ENCODE measurements around the gene UBE2E1. TPM values are rescaled to one million over a fixed set of nuclear protein-coding genes. Genes with fewer than 3 reads are reported as not detected.
"Not testable (repeated sequence)": the region's sequence is repeated elsewhere in the genome, so short reads cannot be mapped to it uniquely, and the experiment has no call there.

Gene UBE2E1
- total RNA-seq, 2 experiments from 2014 or later: 54.0 to 54.9 TPM

DNA sequence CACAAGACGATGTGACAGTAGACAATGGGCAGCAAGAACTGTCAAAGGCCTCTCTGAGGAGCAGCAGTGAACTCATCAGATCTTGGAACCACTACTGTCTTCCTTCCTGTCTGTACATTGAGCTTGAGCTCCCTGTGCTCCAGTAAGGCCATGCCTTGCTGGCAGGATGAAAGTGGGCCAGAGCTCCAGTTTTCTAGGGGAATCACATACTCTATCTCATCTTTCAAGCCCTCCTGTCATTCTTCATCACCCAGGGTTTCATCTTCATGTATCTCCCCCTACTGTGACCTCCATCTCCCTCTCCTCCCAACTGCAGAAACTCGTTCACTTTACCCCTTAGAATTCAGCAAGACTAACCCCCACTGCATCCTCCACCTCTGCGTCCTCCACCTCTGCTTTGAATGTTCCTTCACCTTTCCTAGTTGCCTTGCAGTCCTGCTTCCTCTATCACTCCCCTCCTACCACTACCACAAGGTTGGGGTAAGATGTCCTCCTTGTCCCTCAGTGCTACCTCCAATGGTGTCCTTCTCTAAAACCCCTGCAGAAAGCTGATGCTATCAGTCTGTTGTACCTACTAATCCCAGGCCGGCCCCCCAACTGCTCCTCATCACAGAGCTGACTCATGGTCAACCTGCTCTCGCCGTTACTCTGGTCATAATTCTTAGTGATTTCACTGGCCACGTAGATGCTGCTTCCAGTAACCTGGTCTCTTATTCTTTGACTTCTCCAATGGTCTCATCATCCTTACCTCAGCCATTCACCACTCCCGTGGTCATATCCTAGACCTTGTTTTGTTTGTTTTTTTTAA lies 88.7 kb downstream of the UBE2E1 start:
- ChIA-PET POLR2A (interaction anchor here (6.5 kb wide), 1 partner anchor 23 kb away, joined by 28 read pairs; the partner anchor contains the start of genes NKIRAS1 and RPL15), CTCF (interaction anchor here (0.6 kb wide), 1 partner anchor 28 kb away, joined by 3 read pairs; no protein-coding TSS in a partner anchor)
- ATAC-seq (no peak), DNase-seq (no peak)
- Mint-ChIP-seq H3K27me3 (ENCODE audit: low read depth) (no peaks in the 10 kb centered on the region), H3K4me3 (no peak overlapping the region), H3K36me3 (ENCODE audit: low read depth) (peaks cover 17% of the 10 kb centered on the region), H3K27ac (peak overlapping the region; percentile 6), H3K4me1 (ENCODE audit: low read depth) (no peaks in the 10 kb centered on the region), H3K9me3 (ENCODE audit: insufficient read depth) (no peaks in the 10 kb centered on the region)

DNA sequence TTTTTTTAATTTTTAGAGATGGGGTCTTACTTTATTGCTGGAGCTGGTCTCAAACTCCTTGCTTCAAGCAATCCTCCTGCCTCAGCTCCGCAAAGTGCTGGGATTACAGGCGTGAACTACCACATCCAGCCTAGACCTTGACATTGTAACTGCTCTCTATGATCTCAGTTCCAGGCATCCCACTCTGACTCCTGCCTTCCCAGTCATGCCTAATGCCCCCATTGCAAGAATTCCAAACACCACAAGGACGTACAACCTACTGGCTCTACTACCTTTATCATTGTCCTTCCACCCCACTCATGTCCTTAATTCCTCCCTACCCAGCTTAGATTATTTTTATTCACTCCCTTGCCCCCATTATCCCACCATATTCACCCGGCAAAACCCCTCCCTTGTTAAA lies 89.4 kb downstream of the UBE2E1 start:
- ATAC-seq (no peak), DNase-seq (no peak)
- Mint-ChIP-seq H3K27me3 (ENCODE audit: low read depth) (no peaks in the 10 kb centered on the region), H3K27ac (no peak overlapping the region), H3K9me3 (ENCODE audit: insufficient read depth) (no peaks in the 10 kb centered on the region), H3K4me3 (no peak overlapping the region), H3K4me1 (ENCODE audit: low read depth) (no peaks in the 10 kb centered on the region), H3K36me3 (ENCODE audit: low read depth) (peaks cover 19% of the 10 kb centered on the region)
- ChIA-PET CTCF (no interaction called here), POLR2A (interaction anchor here (6.5 kb wide), 1 partner anchor 22 kb away, joined by 28 read pairs; the partner anchor contains the start of genes NKIRAS1 and RPL15)

DNA sequence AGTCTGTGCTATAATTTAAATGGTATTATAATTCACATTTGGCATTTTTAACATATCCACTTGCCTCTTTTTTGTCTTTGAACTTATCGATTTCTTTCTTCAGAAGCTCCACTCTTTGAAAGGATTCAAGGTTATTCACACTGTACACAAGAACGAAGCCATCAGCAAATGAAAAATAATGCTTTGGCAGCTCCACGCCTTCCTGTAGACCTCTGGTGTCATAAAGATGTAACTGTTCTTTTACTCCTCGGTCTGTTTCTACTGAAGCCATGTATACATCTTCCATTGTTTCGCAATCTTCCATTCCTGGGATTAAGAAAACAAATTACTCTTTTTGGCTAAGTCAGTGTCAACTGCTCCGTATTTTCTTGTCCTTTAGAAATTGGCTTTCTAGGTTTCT lies 95.0 kb downstream of the UBE2E1 start:
- Mint-ChIP-seq H3K36me3 (ENCODE audit: low read depth) (peaks cover 23% of the 10 kb centered on the region), H3K4me1 (ENCODE audit: low read depth) (no peaks in the 10 kb centered on the region), H3K27ac (no peak overlapping the region), H3K27me3 (ENCODE audit: low read depth) (no peaks in the 10 kb centered on the region), H3K4me3 (no peak overlapping the region), H3K9me3 (ENCODE audit: insufficient read depth) (no peaks in the 10 kb centered on the region)
- no peak for ATAC-seq
- no peak for DNase-seq
- ChIA-PET POLR2A (no interaction called here), CTCF (interaction anchor here (1.0 kb wide), 1 partner anchor 10 kb away, joined by 4 read pairs; no protein-coding TSS in a partner anchor)

DNA sequence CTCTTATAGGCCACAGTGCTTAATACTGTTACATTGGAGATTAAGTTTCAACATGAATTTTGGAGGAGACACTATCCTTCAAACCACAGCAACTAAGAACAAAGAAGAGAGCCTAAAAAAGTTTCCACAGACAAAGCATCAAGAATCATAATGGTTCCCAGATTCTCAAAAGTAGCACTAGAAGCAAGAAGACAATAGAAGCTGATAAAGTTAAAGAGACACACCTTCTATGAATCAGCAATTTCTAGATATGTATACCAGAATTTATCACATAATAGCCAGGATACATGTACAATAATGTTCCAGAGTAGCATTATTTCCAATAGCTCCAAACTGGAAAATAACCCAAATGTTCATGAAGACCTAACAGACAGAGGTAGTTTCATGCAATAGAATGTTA lies 98.8 kb downstream of the UBE2E1 start:
- H3K27me3 Mint-ChIP-seq (ENCODE audit: low read depth): no peaks in the 10 kb centered on the region
- H3K4me3 Mint-ChIP-seq: no peak overlapping the region
- H3K4me1 Mint-ChIP-seq (ENCODE audit: low read depth): no peaks in the 10 kb centered on the region
- no peaks in the 10 kb centered on the region for H3K9me3 Mint-ChIP-seq (ENCODE audit: insufficient read depth)
- DNase-seq (no peak), ATAC-seq (no peak)
- no peak overlapping the region for H3K27ac Mint-ChIP-seq
- POLR2A ChIA-PET: no interaction called here
- H3K36me3 Mint-ChIP-seq (ENCODE audit: low read depth): peaks cover 14% of the 10 kb centered on the region
- CTCF ChIA-PET: no interaction called here

DNA sequence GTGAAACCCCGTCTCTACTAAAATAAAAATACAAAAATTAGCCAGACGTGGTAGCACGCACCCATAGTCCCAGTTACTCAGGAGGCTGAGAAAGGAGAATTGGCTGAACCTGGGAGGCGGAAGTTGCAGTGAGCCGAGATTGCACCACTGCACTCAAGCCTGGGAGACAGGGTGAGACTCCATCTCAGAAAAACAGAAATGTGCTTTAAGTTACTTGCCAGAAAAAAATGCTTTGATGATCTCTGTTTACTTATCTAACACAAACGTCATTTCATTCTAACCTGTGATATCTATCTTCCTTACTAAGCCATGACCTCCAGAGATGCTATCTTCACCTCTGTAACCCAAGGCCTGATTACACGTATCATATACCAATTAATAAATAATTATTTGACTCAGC lies 103.6 kb downstream of the UBE2E1 start:
- ChIA-PET CTCF (interaction anchor here (3.9 kb wide), 1 partner anchor 20 kb away, joined by 9 read pairs; no protein-coding TSS in a partner anchor), POLR2A (no interaction called here)
- Mint-ChIP-seq H3K9me3 (ENCODE audit: insufficient read depth) (no peaks in the 10 kb centered on the region), H3K36me3 (ENCODE audit: low read depth) (peaks cover 8% of the 10 kb centered on the region), H3K27me3 (ENCODE audit: low read depth) (no peaks in the 10 kb centered on the region), H3K27ac (no peak overlapping the region), H3K4me1 (ENCODE audit: low read depth) (no peaks in the 10 kb centered on the region), H3K4me3 (no peak overlapping the region)
- DNase-seq (no peak), ATAC-seq (no peak)

DNA sequence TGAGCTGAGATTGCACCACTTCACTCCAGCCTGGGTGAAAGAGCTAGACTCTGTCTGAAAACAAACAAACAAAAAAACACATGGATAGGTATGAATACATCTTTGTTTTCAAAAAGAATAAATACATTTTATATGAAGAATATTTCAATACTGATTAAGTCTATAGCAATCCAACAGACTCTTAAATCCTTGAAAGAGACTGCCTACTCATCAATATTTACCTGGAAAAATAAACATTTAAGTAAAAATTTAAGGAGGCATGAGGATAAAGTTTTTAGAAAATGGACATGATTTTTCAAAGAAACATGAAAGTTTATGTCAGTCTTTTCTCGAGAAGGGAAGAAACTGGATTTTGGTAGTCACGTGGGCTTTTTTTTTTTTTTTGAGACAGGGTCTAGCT lies 105.6 kb downstream of the UBE2E1 start:
- DNase-seq (no peak), ATAC-seq (no peak)
- no peak overlapping the region for H3K4me3 Mint-ChIP-seq
- ChIA-PET CTCF (interaction anchor here (3.9 kb wide), 1 partner anchor 22 kb away, joined by 9 read pairs; no protein-coding TSS in a partner anchor), POLR2A (no interaction called here)
- H3K9me3 Mint-ChIP-seq (ENCODE audit: insufficient read depth): no peaks in the 10 kb centered on the region
- no peak overlapping the region for H3K27ac Mint-ChIP-seq
- peaks cover 2% of the 10 kb centered on the region for H3K36me3 Mint-ChIP-seq (ENCODE audit: low read depth)
- peaks cover 18% of the 10 kb centered on the region for H3K4me1 Mint-ChIP-seq (ENCODE audit: low read depth)
- H3K27me3 Mint-ChIP-seq (ENCODE audit: low read depth): peaks cover 5% of the 10 kb centered on the region

DNA sequence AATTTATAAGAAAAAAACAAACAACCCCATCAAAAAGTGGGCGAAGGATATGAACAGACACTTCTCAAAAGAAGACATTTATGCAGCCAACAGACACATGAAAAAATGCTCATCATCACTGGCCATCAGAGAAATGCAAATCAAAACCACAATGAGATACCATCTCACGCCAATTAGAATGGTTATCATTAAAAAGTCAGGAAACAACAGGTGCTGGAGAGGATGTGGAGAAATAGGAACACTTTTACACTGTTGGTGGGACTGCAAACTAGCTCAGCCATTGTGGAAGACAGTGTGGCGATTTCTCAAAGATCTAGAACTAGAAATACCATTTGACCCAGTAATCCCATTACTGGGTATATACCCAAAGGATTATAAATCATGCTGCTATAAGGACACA lies 106.6 kb downstream of the UBE2E1 start:
- H3K36me3 Mint-ChIP-seq (ENCODE audit: low read depth); ATAC-seq; H3K4me3 Mint-ChIP-seq; POLR2A ChIA-PET; DNase-seq; H3K9me3 Mint-ChIP-seq (ENCODE audit: insufficient read depth); H3K27me3 Mint-ChIP-seq (ENCODE audit: low read depth): not testable (repeated sequence)
- Mint-ChIP-seq H3K27ac (peak overlapping the region; percentile 26), H3K4me1 (ENCODE audit: low read depth) (peaks cover 18% of the 10 kb centered on the region)
- CTCF ChIA-PET: interaction anchor here (3.9 kb wide), 1 partner anchor 23 kb away, joined by 9 read pairs; no protein-coding TSS in a partner anchor

DNA sequence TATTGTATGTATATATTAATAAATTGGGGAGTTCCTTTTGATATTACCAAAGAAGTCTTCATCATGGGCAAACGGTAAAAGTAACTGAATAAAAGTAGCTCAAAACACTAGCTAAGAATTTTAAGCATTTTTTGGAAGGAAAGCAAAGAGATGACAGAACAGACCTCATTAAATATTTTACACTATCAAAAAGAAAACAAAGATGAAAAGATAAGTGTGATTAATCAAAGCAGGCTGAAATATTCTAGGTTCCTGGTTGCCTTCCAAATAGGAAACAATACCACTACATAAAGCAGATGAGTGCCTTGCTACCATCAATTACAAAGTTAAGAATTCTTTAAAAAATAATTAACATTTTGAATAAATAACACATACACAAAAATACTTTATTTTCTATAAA lies 107.4 kb downstream of the UBE2E1 start:
- H3K4me1 Mint-ChIP-seq (ENCODE audit: low read depth): peaks cover 22% of the 10 kb centered on the region
- peaks cover 5% of the 10 kb centered on the region for H3K27me3 Mint-ChIP-seq (ENCODE audit: low read depth)
- H3K27ac Mint-ChIP-seq: no peak overlapping the region
- ATAC-seq: no peak
- H3K9me3 Mint-ChIP-seq (ENCODE audit: insufficient read depth): no peaks in the 10 kb centered on the region
- CTCF ChIA-PET: interaction anchor here (1.2 kb wide), 1 partner anchor 25 kb away, joined by 3 read pairs; no protein-coding TSS in a partner anchor
- no peak for DNase-seq
- no peak overlapping the region for H3K4me3 Mint-ChIP-seq
- peaks cover 14% of the 10 kb centered on the region for H3K36me3 Mint-ChIP-seq (ENCODE audit: low read depth)
- POLR2A ChIA-PET: no interaction called here

DNA sequence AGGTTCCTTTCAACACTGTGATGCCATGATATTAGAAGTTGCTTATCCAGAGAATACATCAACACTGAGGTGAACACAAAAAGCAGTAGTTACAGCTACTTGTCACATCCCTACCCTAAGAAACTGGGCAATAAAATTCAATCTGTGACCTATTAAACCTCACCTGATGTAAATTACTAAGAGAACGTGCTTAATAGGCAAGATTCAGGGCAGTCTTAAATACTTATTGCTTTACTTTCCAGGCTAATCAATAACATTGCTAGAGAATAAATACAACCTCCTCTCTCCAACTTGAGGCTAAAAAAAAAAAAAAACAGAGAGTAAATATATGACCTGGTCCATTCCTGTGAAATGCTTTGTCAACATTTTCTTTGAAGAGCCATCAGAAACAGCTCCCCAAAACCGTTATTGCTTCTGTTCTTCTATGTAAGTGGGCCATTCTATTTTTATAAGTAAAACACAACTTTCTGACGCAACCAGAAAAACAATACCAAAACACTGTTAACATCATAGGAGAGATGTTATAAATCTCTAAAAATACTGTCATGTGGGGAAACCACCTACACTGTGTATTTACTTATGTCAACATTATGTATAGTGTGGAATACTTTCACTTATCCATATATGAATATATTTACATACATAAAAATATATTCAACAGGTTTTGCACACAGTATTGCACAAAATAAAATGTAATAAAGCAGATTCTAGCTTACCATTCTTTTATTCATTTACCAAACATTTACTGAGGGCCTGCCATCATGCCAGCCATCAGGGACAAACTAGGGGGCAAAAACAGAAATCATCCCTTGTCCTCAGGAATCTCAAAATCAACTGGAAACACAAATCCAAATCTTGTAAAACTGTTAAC lies 108.4 kb downstream of the UBE2E1 start:
- no peak overlapping the region for H3K27ac Mint-ChIP-seq
- no peak overlapping the region for H3K4me3 Mint-ChIP-seq
- no peaks in the 10 kb centered on the region for H3K9me3 Mint-ChIP-seq (ENCODE audit: insufficient read depth)
- peaks cover 23% of the 10 kb centered on the region for H3K36me3 Mint-ChIP-seq (ENCODE audit: low read depth)
- POLR2A ChIA-PET: no interaction called here
- peaks cover 5% of the 10 kb centered on the region for H3K27me3 Mint-ChIP-seq (ENCODE audit: low read depth)
- H3K4me1 Mint-ChIP-seq (ENCODE audit: low read depth): peaks cover 30% of the 10 kb centered on the region
- CTCF ChIA-PET: interaction anchor here (1.2 kb wide), 1 partner anchor 26 kb away, joined by 3 read pairs; no protein-coding TSS in a partner anchor
- ATAC-seq: no peak
- no peak for DNase-seq

DNA sequence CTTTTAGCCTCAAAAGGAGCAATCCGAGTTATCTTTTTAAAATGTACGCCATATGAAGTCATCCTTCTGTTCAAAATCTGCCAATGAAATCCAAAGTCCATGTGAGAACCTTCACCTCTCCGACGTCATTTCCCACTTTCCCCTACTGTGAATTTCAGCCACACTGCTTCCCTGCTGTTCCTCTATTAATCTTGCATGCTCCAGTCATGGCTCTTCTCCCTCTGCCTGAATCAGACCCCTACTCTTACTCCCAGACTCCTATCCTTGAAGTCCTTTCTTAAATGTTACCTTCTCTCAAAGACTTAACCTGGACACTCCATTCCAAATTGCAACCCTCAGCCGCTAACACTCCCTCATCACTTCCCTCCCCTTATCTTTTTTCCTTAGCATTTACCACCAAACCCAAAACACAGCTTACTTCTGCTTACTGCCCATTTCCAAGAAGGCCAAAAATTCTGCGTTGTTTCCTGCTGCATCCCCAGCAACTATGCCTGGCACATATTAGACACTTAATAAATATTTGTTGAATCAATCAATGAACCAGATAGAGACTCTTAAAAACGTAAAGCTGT lies 109.9 kb downstream of the UBE2E1 start:
- Mint-ChIP-seq H3K4me1 (ENCODE audit: low read depth) (peaks cover 44% of the 10 kb centered on the region), H3K9me3 (ENCODE audit: insufficient read depth) (no peaks in the 10 kb centered on the region), H3K36me3 (ENCODE audit: low read depth) (peaks cover 38% of the 10 kb centered on the region), H3K27ac (no peak overlapping the region), H3K27me3 (ENCODE audit: low read depth) (peaks cover 5% of the 10 kb centered on the region), H3K4me3 (peak overlapping the region; percentile 99)
- DNase-seq: no peak
- ChIA-PET POLR2A (interaction anchor here (1.5 to 5.3 kb wide), 6 partner anchors 9 to 106 kb away, joined by 7 to 136 read pairs (median 20); partner anchors contain the start of gene NR1D2), CTCF (interaction anchor here (1.7 to 2.2 kb wide), 2 partner anchors 23 to 33 kb away, joined by 4 to 7 read pairs; no protein-coding TSS in a partner anchor)
- ATAC-seq: no peak

DNA sequence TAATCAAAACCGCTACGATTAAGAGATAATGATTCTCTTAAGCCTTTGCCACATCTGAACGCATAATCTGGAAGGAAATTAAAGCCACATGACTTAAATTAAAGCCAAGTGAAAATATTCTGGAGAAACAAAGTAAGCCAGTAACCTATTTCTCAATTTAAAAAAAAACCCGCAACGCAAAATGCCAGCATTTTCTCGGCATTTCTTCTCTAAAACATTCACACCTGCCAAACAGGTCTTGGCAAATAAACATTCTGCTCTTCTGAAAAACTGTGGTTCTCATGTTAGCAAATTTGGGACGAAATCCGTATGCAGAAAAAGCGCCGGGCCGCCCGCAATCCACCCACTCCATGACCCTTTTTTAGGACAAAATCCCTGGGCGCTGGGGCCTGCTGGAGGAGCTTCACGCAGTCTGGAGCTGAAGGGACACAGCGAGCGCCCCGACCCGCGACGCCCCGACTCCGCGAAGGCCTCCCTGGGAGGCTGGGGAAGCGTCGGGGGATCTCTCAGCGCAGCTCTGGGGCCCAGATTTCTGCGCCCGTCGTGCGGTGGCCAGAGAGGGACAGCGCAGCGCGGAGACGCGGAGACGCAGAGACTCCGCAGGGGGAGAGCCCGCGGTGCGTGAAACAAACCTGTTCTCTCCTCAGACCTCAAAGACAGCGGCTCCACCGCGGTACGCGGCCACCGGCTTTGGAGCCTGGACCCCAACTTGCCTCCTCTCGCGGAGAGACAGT lies 110.6 kb downstream of the UBE2E1 start:
- peaks cover 44% of the 10 kb centered on the region for H3K36me3 Mint-ChIP-seq (ENCODE audit: low read depth)
- peaks cover 45% of the 10 kb centered on the region for H3K4me1 Mint-ChIP-seq (ENCODE audit: low read depth)
- H3K4me3 Mint-ChIP-seq: peak overlapping the region; percentile 99
- H3K9me3 Mint-ChIP-seq (ENCODE audit: insufficient read depth): no peaks in the 10 kb centered on the region
- DNase-seq (no peak), ATAC-seq (peak; percentile 57)
- peak overlapping the region; percentile 98 for H3K27ac Mint-ChIP-seq
- peaks cover 5% of the 10 kb centered on the region for H3K27me3 Mint-ChIP-seq (ENCODE audit: low read depth)
- POLR2A ChIA-PET: interaction anchor here (0.6 to 5.3 kb wide), 35 partner anchors 9 to 591 kb away, joined by 3 to 136 read pairs (median 4); partner anchors contain the start of gene NR1D2
- CTCF ChIA-PET: interaction anchor here (0.7 to 2.2 kb wide), 9 partner anchors 24 to 269 kb away, joined by 3 to 10 read pairs (median 4); no protein-coding TSS in a partner anchor
